Forelimb muscle (tissue), 1 donor: Measurements from ENCODE around the gene TTC39C. TPM values are rescaled to one million over a fixed set of nuclear protein-coding genes. Genes with fewer than 3 reads are reported as not detected.

ENCODE experiments used
- DNase-seq: peaks from one replicate; pipeline ENCODE4 v3.0.0-alpha.2; 2013; ENCODE audit warnings: low read depth
- polyA plus RNA-seq: library from polyadenylated mRNA; unstranded; fragments of 120-200 nt; gene quantifications from one replicate; pipeline ENCODE4 v1.2.1, GENCODE V29; 2013; ENCODE audit not compliant: insufficient read length

TTC39C gene
- polyA plus RNA-seq, 1 donor: 3.5 TPM

- DNase-seq: no peak
Measured at GRCh38 chr18:24083550-24083949, 69.0 kb downstream of the TTC39C start.

DNA sequence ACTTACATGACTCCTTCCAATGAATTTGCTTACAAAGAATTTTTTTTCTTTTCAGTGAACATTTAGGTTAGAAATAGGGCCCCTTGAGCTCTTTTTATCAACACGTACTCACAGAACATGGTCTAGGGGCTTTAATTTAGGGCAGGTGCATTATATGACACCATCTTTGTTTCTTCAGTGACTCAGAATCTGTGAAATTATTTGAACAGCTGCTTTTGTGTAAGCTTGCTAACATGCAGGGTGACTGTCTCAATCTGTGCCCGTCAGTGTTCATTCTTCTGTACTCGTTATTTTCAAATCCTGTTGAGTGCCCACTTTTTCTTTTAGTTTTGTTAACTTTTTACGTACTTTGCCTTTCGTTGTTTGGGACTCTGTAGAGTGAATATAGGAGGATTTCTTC, 71.5 kb downstream of the TTC39C start:
- no peak for DNase-seq

DNA sequence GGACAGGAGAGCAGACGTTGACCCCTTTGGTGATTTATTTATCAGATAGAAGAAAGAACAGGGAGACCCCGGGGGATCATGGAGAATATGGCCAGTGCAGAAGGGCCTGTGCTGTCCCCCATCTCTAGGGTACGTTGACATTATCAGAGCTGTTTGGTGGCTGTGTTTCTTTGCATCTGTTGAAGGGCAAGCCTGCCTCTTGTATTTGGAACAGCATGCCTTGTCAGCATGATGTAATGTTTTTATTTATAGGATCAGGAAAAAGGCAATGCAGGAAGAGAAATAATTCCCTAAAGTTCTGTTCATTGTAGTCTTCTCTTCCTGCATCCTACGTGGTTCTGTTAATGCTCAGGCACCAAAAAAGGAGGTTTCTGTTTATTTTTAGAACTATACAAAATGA, 74.5 kb downstream of the TTC39C start:
- no peak for DNase-seq

DNA sequence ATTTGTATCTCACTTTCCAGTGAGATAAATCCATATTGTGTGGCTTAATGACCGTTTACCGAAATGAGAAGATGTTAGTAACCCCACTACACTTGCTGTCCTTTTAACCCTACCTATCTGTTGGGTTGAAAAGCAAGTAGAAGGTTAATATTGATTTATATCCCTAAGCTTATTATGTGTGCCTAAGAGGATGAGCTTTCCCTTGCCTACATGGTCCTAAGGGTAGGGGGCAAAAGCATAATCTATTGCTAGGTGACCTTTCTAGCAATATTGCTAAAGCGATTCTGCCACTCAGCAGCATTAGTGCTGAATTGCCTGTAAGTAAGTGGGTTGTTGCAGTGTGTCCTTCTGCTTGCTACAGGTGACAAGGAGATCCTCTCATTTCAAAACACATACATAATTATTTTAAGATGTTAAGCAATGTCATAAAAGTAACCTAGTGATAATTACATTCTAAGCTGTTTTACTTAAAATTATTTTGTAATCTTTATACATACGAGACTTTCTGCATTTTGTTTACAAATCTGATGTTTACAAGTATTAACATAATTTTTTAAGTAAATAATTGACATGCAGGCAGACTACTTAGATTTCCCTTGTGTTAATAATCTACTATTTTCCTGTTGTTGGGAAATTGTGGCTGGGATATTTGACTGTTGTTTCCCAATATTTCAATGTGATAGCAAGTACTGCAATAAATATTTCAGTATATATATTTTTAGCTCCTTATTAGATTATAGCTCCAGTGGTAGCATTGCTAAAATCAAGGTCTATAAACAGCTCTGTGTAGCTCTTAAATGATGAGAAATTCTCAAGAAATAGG, 75.2 kb downstream of the TTC39C start:
- DNase-seq: no peak

- no peak for DNase-seq
Measured at GRCh38 chr18:24090876-24091275, 76.3 kb downstream of the TTC39C start.

DNA sequence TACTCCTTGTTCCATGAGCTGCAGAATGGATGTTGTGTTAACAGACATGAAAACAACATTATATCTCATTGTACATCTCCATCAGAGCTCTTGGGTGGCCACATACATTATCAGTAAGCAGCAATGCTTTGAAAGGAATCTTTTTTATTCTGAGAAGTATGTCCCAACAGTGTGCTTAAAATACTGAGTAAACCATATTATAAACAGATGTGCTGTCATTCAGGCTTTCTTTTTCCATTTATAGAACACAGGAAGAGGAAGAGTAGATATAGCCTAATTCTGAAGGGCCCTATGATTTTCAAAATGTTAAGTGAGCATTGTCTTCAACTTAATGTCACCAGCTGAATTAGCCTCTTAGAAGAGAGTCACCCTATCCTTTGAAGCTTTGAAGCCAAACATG, 80.0 kb downstream of the TTC39C start:
- no peak for DNase-seq

GRCh38 chr18:24095976-24096375, 81.4 kb downstream of the TTC39C start:
- no peak for DNase-seq

DNA sequence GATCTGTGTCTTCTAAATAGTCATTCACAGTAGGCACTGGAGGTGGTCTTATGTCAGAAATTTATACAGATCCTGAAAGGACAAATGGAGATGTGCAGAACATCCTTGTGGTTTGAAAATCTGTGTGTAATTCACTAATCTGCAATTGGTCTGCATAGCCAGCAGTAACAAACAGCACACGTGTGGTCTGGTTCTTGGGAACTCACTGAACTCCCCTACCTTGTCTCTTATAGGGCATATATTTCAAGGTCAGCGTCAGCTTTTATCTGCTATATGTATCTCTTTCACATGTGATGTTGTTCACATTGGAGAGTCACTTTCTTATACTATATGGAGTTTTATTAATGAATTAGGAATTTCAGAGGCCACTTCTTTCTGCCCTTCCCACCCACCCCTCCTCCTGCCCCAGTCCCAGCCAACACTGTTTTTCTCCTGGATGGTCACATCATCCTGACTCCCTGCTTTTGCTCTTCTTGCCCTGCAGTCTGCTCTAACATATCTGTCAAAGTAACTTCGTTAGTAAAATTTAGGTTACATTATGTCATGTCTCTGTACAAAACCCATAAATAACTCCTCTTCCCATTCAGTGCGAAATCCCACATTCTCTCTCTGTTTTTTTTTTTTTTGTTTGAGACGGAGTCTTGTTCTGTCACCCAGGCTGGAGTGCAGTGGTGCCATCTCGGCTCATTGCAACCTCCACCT, 88.9 kb downstream of the TTC39C start:
- DNase-seq: no peak

- DNase-seq: no peak
Measured at GRCh38 chr18:24104486-24104885, 89.9 kb downstream of the TTC39C start.

- DNase-seq: no peak
Measured at GRCh38 chr18:24108641-24109040, 94.1 kb downstream of the TTC39C start.

GRCh38 chr18:24111936-24112335, 97.4 kb downstream of the TTC39C start:
- no peak for DNase-seq

GRCh38 chr18:24112464-24112863, 97.9 kb downstream of the TTC39C start:
- DNase-seq: no peak

DNA sequence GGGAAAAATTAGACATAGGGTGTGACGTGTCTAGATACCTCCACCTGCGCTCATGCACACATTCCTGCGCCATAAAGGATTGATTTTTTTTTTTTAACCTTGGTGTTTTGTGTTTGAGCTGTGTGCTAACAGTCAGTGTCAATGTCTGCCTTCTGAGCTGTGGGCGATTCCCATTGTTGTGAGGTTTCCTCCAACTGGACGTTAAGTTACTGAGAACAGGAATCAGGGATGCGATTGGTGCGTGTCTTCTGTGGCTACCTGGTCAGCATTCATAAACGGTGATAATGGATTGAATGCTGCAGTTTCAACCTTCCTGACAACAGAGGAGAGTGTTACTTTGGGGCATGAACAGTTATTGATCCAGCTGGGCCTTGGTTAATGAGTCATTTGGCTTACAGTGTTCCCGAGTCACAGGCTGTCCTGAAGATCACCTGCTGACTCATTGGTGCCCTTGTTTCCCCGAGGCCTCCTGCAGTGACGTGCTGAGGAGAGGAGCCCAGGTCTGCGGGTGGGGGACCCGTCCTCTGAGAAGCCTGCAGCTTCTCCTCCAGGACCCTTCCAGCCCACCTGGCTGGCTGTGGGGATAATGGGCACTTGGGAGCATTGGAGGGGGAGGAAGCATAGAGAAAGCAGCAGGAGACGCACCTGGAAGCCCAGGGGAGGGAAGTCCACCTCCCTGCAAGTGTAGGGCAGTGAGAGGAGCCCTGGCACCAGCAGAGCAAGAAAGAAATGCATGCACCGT, 98.5 kb downstream of the TTC39C start:
- no peak for DNase-seq

DNA sequence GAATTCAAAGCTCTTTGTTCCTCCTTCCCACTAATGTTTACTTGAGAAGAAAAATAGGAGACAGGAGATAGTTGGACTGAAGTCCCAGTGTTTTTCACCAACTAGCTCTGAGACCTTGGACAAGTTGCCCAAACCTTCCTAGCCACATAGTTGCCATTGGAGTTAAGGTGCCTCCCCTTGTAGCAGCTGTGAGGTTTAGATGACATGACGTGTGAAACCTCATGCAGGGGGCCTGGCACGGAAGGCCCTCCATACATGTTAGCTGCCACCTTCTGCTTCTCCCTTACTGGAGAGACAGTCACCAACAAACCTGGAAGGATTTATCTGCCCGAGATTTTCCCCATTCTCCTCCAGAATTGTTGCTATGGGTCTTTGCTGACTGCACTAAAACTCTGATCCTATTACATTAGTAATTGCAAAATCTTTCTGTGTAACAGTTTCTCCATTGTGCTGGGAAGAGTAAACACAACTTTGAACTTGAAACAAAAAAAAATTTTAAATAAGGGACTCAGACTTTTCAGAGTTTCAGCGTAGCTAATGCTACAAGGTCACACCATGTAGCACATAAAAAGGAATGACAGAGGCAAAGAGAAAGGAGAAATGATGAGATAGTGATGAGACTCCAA, 100.5 kb downstream of the TTC39C start:
- no peak for DNase-seq

GRCh38 chr18:24115628-24116027, 101.1 kb downstream of the TTC39C start:
- no peak for DNase-seq

GRCh38 chr18:24118750-24119577, 104.4 kb downstream of the TTC39C start:
- DNase-seq: peak; percentile 52

DNA sequence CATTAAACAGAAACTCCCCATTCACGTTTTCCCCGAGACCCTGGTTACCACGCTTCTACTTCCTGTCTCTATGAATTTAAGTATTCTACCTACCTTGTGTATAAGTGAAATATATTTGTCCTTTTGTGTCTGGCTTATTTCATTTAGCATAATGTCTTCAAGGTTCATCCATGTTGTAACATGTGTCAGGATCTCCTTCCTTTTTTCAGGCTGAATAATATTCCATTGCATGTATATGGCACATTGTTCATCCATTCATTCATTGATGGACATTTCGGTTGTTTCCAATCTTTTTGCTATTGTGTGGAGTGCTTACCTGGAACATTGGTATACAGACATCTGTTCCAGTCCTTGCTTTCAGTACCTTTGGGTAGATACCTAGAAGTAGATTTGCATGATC, 106.1 kb downstream of the TTC39C start:
- DNase-seq: no peak

GRCh38 chr18:24121625-24122024, 107.1 kb downstream of the TTC39C start:
- no peak for DNase-seq

DNA sequence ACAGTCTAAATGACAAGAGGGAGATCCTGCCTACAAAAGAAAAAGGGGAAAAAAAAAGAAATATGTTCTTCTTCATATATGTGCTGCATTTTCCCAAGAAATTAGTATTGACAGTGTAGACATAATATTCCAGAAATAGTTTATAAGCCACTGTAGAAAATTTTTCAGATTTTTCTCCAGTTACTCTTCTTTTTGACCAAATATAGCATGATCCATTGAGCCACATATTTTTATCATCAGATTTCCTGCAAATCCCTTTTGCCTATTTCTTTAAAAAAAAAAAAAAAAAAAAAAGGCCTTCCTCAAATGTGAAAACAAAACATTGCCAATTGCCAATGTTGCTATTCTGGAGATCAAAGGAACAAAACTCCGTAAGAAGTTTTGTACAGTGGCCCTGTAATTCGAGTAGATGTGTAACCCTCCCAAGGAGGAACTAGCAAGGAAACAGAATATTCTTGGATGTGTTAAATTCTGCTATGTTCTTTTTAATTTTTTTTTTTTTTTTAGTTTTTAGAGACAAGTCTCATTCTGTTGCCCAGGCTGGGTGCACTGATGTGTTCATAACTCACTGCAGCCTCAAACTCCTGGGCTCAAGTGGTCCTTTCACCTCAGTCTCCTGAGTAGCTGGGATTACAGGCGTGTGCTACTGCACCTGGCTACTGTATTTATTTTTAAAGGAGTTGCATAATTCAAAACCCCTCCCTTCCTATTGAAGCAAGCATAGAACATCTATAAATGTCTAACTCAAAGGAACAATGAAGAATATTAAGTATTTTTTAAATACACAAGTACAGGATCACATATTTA, 111.8 kb downstream of the TTC39C start:
- DNase-seq: no peak

DNA sequence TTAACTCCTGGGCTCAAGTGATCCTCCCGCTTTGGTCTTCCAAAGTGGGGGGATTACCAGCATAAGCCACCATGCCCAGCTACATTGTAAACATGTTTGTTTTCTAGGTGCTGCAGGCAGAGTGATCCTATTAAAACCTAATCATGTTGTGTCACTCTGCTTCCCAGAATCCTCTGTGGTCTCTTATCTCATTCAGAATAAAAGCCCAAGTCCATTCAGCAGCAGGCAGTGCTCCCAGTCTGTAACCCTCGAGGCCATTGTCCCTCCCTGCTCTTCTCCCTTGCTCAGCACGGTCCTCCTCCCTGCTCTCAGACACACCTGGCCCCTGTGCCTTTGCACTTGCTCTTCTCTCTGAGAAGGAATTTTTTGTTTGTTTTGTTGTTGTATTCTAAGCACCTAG, 113.2 kb downstream of the TTC39C start:
- no peak for DNase-seq
